Endothelial cell (in vitro differentiated cells): ENCODE measurements around the gene UFD1. TPM values are rescaled to one million over a fixed set of nuclear protein-coding genes. Genes with fewer than 3 reads are reported as not detected.

Experiments used
- DNase-seq: peaks from one replicate; pipeline ENCODE4 v3.0.0; 2021; ENCODE audit warnings: low spot score
- H3K27ac Mint-ChIP-seq: one replicate; pipeline ENCODE4 v1.8.0; 2021; ENCODE audit warnings: mixed read lengths, inconsistent platforms; ENCODE audit not compliant: unreplicated experiment
- H3K27me3 Mint-ChIP-seq: one replicate; pipeline ENCODE4 v1.8.0; 2021; ENCODE audit warnings: mild to moderate bottlenecking, moderate library complexity, mixed read lengths, inconsistent platforms; ENCODE audit not compliant: unreplicated experiment
- H3K36me3 Mint-ChIP-seq: one replicate; pipeline ENCODE4 v1.8.0; 2021; ENCODE audit warnings: mild to moderate bottlenecking, low read depth, mixed read lengths, inconsistent platforms; ENCODE audit not compliant: unreplicated experiment
- H3K4me1 Mint-ChIP-seq: one replicate; pipeline ENCODE4 v1.8.0; 2021; ENCODE audit warnings: mild to moderate bottlenecking, mixed read lengths, inconsistent platforms; ENCODE audit not compliant: unreplicated experiment
- H3K4me3 Mint-ChIP-seq: one replicate; pipeline ENCODE4 v1.8.0; 2021; ENCODE audit warnings: mild to moderate bottlenecking, mixed read lengths, inconsistent platforms; ENCODE audit not compliant: unreplicated experiment
- H3K9me3 Mint-ChIP-seq: one replicate; pipeline ENCODE4 v1.8.0; 2021; ENCODE audit warnings: mixed read lengths, inconsistent platforms; ENCODE audit not compliant: unreplicated experiment
- CTCF ChIP-seq: fragments of 200-600 bp; sonication (generic); IDR thresholded peaks from one replicate; pipeline ENCODE4 v1.5.0; 2021; ENCODE audit warnings: antibody characterized with exemption; ENCODE audit not compliant: unreplicated experiment
- total RNA-seq: library from RNA; stranded (reverse); fragmentation: NEBNext Ultra II Directional; extraction: Animal tissue kit (Norgen Biotek cat#: 25700); gene quantifications from one replicate; pipeline ENCODE4 v1.2.1, GENCODE V29; 2021; ENCODE audit not compliant: unreplicated experiment

Gene UFD1
- total RNA-seq, 1 donor from 2014 or later, result 86.2 TPM

GRCh38 chr22:19525666-19526065 is 46.7 kb upstream of the UFD1 start:
- H3K36me3 Mint-ChIP-seq, result peaks cover 5% of the 10 kb centered on the region
- no peak for DNase-seq
- no peak for TF ChIP-seq CTCF
- peaks cover 20% of the 10 kb centered on the region for H3K27me3 Mint-ChIP-seq
- H3K4me1 Mint-ChIP-seq, result peaks cover 36% of the 10 kb centered on the region
- peak overlapping the region; percentile 77 for H3K27ac Mint-ChIP-seq
- H3K4me3 Mint-ChIP-seq, result no peak overlapping the region
- no peaks in the 10 kb centered on the region for H3K9me3 Mint-ChIP-seq

- peaks cover 20% of the 10 kb centered on the region for H3K27me3 Mint-ChIP-seq
- no peak for TF ChIP-seq CTCF
- H3K36me3 Mint-ChIP-seq, result peaks cover 5% of the 10 kb centered on the region
- peak overlapping the region; percentile 74 for H3K27ac Mint-ChIP-seq
- H3K4me3 Mint-ChIP-seq, result peak overlapping the region; percentile 88
- peaks cover 36% of the 10 kb centered on the region for H3K4me1 Mint-ChIP-seq
- no peak for DNase-seq
- no peaks in the 10 kb centered on the region for H3K9me3 Mint-ChIP-seq
Observed at GRCh38 chr22:19525116-19525660, 46.2 kb upstream of the UFD1 start.

- no peaks in the 10 kb centered on the region for H3K9me3 Mint-ChIP-seq
- peak within 1 kb of the TSS; percentile 91 for H3K4me3 Mint-ChIP-seq
- H3K4me1 Mint-ChIP-seq, result peaks cover 36% of the 10 kb centered on the region
- H3K27ac Mint-ChIP-seq, result peak within 1 kb of the TSS; percentile 74
- peaks cover 20% of the 10 kb centered on the region for H3K27me3 Mint-ChIP-seq
- H3K36me3 Mint-ChIP-seq, result peaks cover 5% of the 10 kb centered on the region
- no peak for TF ChIP-seq CTCF
- DNase-seq, result peak; percentile 57
Observed at GRCh38 chr22:19524170-19525115, 45.5 kb upstream of the UFD1 start, which contains the start of gene CLDN5. CLDN5 (minus strand) TSS chr22:19524410; CDS start chr22:19524255, 155 bp downstream.

GRCh38 chr22:19523240-19524169 is 44.5 kb upstream of the UFD1 start:
- Mint-ChIP-seq H3K4me3 (peak overlapping the region; percentile 91), H3K27ac (no peak overlapping the region), H3K27me3 (peaks cover 18% of the 10 kb centered on the region), H3K36me3 (peaks cover 5% of the 10 kb centered on the region), H3K4me1 (peaks cover 36% of the 10 kb centered on the region), H3K9me3 (no peaks in the 10 kb centered on the region)
- TF ChIP-seq CTCF, result no peak
- peak; percentile 54 for DNase-seq
